GM06990 (cell line): Measurements from ENCODE around the gene GC.

Source experiments
- DNase-seq: peaks from one replicate; pipeline ENCODE4 v3.0.0-alpha.2; 2011; ENCODE audit not compliant: insufficient read length; ENCODE audit errors: extremely low read depth
- H3K27me3 ChIP-seq: replicated peaks from 2 replicates; pipeline ENCODE4 v1.6.0; 2011; ENCODE audit warnings: low read length; ENCODE audit not compliant: control insufficient read depth, insufficient read depth
- H3K36me3 ChIP-seq: 2 replicates; pipeline ENCODE4 v1.5.1; 2011; ENCODE audit warnings: low read length; ENCODE audit not compliant: control insufficient read depth, insufficient read depth
- H3K4me3 ChIP-seq: replicated peaks from 2 replicates; pipeline ENCODE4 v1.5.1; 2011; ENCODE audit warnings: low read depth, mild to moderate bottlenecking, control low read depth, low read length
- TF ChIP-seq, protein P1 (sequence below): IDR thresholded peaks from 2 replicates; pipeline ENCODE4 v1.5.1; 2011; ENCODE audit warnings: low read length, control low read depth, mild to moderate bottlenecking, inconsistent platforms; ENCODE audit not compliant: insufficient read depth, poor library complexity, severe bottlenecking

Gene GC

DNA sequence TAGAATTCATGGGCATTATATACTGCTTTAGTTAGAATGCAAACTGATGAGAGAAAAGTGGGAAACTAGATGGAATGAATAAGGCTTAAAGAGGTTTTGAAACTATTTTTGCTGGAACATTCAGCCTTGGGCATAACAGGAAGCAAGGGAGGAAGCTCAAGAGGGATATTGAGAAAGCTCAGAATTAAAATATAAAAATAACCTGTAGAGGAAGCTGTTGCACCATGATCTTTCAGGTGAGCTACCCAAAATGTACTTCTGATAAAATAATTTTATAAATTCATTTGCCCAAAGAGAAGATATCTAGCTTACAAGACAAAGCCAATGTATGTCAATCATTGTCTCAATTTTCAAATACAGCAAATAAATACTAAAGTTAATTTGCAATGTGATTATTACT, 11.3 kb downstream of the GC start:
- Histone ChIP-seq H3K36me3 (no peaks in the 10 kb centered on the region), H3K4me3 (no peak overlapping the region), H3K27me3 (no peaks in the 10 kb centered on the region)
- TF ChIP-seq, protein P1, sequence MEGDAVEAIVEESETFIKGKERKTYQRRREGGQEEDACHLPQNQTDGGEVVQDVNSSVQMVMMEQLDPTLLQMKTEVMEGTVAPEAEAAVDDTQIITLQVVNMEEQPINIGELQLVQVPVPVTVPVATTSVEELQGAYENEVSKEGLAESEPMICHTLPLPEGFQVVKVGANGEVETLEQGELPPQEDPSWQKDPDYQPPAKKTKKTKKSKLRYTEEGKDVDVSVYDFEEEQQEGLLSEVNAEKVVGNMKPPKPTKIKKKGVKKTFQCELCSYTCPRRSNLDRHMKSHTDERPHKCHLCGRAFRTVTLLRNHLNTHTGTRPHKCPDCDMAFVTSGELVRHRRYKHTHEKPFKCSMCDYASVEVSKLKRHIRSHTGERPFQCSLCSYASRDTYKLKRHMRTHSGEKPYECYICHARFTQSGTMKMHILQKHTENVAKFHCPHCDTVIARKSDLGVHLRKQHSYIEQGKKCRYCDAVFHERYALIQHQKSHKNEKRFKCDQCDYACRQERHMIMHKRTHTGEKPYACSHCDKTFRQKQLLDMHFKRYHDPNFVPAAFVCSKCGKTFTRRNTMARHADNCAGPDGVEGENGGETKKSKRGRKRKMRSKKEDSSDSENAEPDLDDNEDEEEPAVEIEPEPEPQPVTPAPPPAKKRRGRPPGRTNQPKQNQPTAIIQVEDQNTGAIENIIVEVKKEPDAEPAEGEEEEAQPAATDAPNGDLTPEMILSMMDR, result no peak
- no peak for DNase-seq

DNA sequence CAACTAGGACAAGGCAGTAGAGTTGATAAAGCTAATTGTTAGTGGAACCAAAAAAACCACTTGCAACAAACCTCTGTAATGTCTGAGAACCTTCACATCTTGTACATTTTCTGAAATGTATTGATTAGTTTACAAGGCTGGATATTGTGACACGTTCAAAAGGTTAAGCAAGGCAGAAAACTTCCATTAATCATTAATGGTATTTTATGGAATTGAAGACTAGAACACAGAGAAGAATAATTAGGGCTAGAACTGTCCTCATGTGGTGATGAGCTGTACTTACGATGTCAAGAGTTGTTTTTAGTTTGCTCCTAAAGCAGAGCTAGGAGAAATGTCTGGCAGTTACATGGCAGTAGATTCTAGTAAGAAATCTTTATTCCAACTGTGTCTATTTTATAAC, 12.3 kb downstream of the GC start:
- Histone ChIP-seq H3K36me3 (no peaks in the 10 kb centered on the region), H3K27me3 (no peaks in the 10 kb centered on the region), H3K4me3 (no peak overlapping the region)
- DNase-seq, result no peak
- TF ChIP-seq, protein P1, result no peak

DNA sequence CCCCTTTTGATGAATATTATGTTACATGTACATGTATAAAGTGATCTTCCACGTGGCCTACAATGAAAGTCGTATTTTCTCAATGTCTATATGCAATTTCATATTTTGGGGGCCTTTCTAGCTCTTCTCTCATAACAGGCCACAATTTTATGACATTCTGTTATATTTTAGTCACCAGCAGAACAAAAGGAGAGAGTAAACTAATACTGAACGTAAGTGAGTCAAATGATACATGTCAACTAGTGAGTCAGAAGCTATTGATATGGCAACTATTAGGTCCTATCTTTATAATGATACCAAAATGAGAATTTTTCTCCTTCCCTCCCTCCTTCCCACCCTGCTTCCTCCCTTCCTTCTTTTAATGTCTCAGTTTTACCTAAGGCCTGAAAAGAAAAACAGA, 14.4 kb downstream of the GC start:
- H3K4me3 ChIP-seq, result no peak overlapping the region
- TF ChIP-seq, protein P1, result no peak

DNA sequence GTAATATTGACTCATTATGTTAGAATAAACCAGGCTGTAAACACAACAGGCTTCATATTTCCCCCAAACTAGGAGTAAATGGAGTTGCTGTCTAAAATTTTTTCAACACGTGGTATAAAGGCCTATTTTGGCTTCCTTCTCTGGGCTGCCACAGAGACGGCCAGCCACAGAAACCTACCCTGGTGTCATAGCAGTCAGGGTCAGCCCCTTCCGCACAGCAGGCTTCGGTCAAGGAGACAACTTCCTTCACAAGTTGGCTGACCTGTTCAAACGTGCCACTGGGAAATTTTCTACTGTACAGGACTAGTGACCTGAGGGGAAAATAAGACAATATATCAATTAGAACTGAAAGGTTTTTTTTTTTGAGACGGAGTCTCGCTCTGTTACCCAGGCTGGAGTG, 15.8 kb downstream of the GC start:
- TF ChIP-seq, protein P1, result no peak
- no peaks in the 10 kb centered on the region for H3K27me3 ChIP-seq
- DNase-seq, result no peak
- no peaks in the 10 kb centered on the region for H3K36me3 ChIP-seq
- no peak overlapping the region for H3K4me3 ChIP-seq

More for the DNA sequence above, 14.4 kb downstream of the GC start:
- Histone ChIP-seq H3K36me3 (no peaks in the 10 kb centered on the region), H3K27me3 (no peaks in the 10 kb centered on the region)
- DNase-seq, result no peak

DNA sequence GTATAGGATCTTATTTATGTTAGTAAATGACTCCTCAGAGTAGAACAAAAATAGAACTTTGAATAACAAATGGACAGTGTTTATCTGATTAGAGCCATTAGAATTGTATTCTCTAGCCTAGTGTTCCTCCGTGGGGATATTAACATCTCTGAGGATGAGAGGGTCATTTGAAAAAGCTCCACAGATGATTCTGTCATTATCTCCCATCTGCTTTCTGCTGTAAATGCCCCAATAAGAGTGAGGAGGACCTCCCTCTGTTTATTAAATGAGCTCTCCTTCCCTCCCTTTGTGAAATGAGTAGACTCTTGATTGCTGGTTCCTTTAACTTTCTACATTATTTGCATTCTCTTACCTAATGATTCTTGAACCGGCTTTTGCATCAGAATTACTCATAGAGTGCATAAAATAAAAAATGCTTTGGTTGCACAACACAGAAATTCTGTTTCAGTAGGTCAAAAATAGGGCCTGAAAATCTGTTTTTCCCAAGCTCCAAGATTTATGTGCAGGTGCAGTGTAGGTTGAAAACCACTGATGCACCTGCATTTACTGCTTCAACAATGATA, 18.0 kb downstream of the GC start:
- H3K27me3 ChIP-seq, result no peaks in the 10 kb centered on the region
- H3K4me3 ChIP-seq, result no peak overlapping the region
- DNase-seq, result no peak
- TF ChIP-seq, protein P1, result no peak
- no peaks in the 10 kb centered on the region for H3K36me3 ChIP-seq

DNA sequence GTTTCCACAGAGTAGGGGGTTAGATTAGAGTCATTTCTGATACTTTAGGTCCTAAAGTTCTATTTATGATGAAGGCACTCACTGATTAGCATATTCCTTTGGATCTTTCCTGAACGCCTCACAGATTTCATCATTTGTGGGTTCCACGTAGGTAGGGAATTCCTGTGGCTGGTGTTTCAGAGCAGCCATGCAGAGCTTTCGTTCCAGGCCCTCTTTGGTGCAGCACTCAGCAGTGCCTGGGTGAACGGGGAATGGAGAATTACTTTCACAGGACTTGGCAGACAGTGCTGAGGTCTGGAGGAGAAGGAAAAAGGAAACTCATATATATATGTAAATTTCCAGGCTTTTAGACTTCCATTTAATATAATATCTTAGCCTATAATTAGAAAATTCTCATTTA, 18.5 kb downstream of the GC start:
- H3K27me3 ChIP-seq, result no peaks in the 10 kb centered on the region
- no peaks in the 10 kb centered on the region for H3K36me3 ChIP-seq
- H3K4me3 ChIP-seq, result no peak overlapping the region
- no peak for DNase-seq
- TF ChIP-seq, protein P1, result no peak
